ENCODE data around the gene NAT14. TPM values are rescaled to one million over a fixed set of nuclear protein-coding genes. Genes with fewer than 3 reads are reported as not detected.

Gene NAT14
- total and polyA plus RNA-seq, 4 experiments from 2014 or later, result 2.6 to 3.2 (median 2.9) TPM

- POLR2A ChIA-PET (ENCODE audit: partially characterized antibody), result no interaction called here
- Mint-ChIP-seq H3K9me3 (no peaks in the 10 kb centered on the region), H3K27ac (peak overlapping the region in 1 of 7 donors; percentile 74)
Measured at GRCh38 chr19:55525289-55526101, 40.5 kb downstream of the NAT14 start.

DNA sequence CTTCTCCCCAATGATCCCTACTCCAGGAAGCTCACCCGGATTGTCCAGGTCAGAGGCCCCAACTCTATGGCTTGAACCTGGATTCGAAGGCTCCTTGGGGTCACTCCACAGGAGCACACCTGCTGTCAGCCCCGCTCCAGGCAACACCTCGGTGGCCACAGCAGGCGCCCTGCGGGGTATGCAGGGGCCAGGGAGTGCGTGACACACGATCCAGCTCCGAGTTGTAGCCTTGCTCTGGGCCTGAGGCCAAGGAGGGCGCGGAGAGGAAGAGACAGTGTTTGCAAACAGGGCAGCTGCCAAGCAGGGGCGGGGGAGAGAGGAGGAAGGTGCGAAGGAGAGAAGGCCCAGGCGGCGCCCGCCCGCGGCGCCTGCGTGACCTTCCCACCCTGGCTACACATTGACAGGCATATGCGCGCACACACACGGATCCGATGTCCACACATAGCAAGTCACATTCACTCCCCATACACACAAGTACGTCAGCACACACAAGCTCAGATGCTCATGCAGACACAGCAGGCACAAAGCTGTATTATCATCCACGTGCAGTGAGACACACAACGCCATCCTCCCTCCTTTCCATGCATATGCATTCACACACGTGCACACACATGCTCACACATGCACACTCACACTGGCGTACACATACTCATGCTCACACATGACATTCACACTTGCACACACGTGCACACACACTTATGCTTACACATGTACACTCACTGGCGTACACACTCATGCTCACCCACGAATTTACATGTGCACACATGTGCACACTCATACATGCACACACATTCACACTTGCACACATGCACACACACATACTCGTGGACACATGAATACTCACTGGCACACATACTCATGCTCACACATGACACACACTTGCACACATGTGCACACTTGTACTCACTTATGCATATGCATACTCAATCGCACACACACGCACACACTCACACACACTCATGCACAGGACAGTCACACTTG, 41.5 kb downstream of the NAT14 start:
- Histone ChIP-seq H3K4me1 (ENCODE audit: insufficient read depth, low read length) (no peaks in the 10 kb centered on the region), H3K27me3 (ENCODE audit: insufficient read depth, low read length) (no peaks in the 10 kb centered on the region), H3K4me3 (ENCODE audit: low read length in 2 of 2) (no peak overlapping the region), H3K27ac (ENCODE audit: low read depth, low read length) (no peak overlapping the region), H3K36me3 (ENCODE audit: insufficient read depth, low read length) (no peaks in the 10 kb centered on the region), H3K9me3 (ENCODE audit: control insufficient read depth in 1 of 2, low read length in 2 of 2) (no peaks in the 10 kb centered on the region)
- no peak overlapping the region for H3K4me3 Mint-ChIP-seq
- H3K27ac Mint-ChIP-seq, result no peak overlapping the region
- POLR2A ChIA-PET (ENCODE audit: partially characterized antibody), result no interaction called here
- H3K27me3 Mint-ChIP-seq, result peaks cover 2 to 3% of the 10 kb centered on the region in 2 donors
- intact Hi-C loops (cut with micrococcal nuclease), result no loop called here
- CTCF ChIA-PET (ENCODE audit: partially characterized antibody), result no interaction called here
- H3K4me1 Mint-ChIP-seq, result no peaks in the 10 kb centered on the region
- no peaks in the 10 kb centered on the region for H3K36me3 Mint-ChIP-seq
- no peaks in the 10 kb centered on the region for H3K9me3 Mint-ChIP-seq
- no peak for DNase-seq

More at GRCh38 chr19:55525289-55526101, 40.5 kb downstream of the NAT14 start:
- peaks cover 2 to 3% of the 10 kb centered on the region in 2 donors for H3K27me3 Mint-ChIP-seq
- no peaks in the 10 kb centered on the region for H3K27me3 ChIP-seq (ENCODE audit: insufficient read depth, low read length)
- no peak for DNase-seq
- H3K4me1 Mint-ChIP-seq, result no peaks in the 10 kb centered on the region
- H3K9me3 ChIP-seq (ENCODE audit: control insufficient read depth in 1 of 2, low read length in 2 of 2), result no peaks in the 10 kb centered on the region
- intact Hi-C loops (cut with micrococcal nuclease), result no loop called here
- CTCF ChIA-PET (ENCODE audit: partially characterized antibody), result no interaction called here
- no peak overlapping the region for H3K4me3 ChIP-seq (ENCODE audit: low read length in 2 of 2)
- no peak overlapping the region for H3K27ac ChIP-seq (ENCODE audit: low read depth, low read length)
- H3K4me3 Mint-ChIP-seq, result no peak overlapping the region
- H3K4me1 ChIP-seq (ENCODE audit: insufficient read depth, low read length), result no peaks in the 10 kb centered on the region
- H3K36me3 Mint-ChIP-seq, result no peaks in the 10 kb centered on the region
- H3K36me3 ChIP-seq (ENCODE audit: insufficient read depth, low read length), result no peaks in the 10 kb centered on the region

GRCh38 chr19:55527197-55528029, 42.4 kb downstream of the NAT14 start:
- Histone ChIP-seq H3K4me1 (ENCODE audit: insufficient read depth, low read length) (no peaks in the 10 kb centered on the region), H3K27me3 (ENCODE audit: insufficient read depth, low read length) (no peaks in the 10 kb centered on the region), H3K9me3 (ENCODE audit: control insufficient read depth in 1 of 2, low read length in 2 of 2) (no peaks in the 10 kb centered on the region), H3K27ac (ENCODE audit: low read depth, low read length) (no peak overlapping the region), H3K36me3 (ENCODE audit: insufficient read depth, low read length) (no peaks in the 10 kb centered on the region), H3K4me3 (ENCODE audit: low read length in 2 of 2) (no peak overlapping the region)
- intact Hi-C loops (cut with micrococcal nuclease), result no loop called here
- ChIA-PET CTCF (ENCODE audit: partially characterized antibody) (no interaction called here), POLR2A (ENCODE audit: partially characterized antibody) (no interaction called here)
- Mint-ChIP-seq H3K27ac (no peak overlapping the region), H3K4me3 (no peak overlapping the region), H3K4me1 (no peaks in the 10 kb centered on the region), H3K9me3 (no peaks in the 10 kb centered on the region), H3K27me3 (peaks cover 0 to 3% of the 10 kb centered on the region in 2 donors), H3K36me3 (no peaks in the 10 kb centered on the region)
- DNase-seq, result no peak

DNA sequence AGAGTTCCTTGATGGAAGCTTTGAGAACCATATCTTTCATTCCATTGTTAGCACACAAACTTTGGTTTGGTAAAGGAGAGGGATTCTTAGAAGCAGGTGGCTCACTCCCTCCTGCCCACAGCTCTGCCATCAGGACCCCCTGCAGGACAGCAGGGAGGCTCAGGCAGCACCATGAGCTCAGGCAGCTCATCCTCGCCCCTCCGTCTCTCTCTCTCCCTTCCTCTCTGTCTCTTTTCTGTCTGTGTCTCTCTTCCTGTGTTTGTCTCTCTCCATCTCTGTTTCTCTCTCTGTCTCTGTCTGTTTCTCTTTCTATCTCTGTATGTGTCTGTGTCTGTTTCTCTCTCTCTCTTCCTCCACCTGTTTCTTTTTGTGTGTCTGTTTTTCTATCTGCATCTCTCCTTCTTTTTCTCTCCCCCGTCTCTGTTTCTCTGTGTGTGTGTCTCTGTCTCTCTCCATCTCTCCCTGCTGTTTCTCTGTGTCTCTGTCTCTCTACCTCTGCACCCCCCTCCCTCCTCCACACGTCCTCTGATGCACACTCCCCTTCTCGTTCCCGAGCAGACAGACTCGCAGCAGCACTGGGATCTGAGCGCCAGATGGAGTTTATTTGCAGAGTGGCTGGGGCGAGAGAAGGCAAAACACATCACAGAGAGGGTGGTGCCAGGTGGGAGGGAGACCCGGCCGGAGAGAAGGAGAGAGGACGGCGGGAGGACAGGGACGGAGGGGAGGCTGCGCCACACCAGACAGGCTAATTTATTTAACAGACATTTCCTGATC, 43.2 kb downstream of the NAT14 start:
- Mint-ChIP-seq H3K4me3 (no peak overlapping the region), H3K27me3 (peaks cover 2 to 3% of the 10 kb centered on the region in 2 donors), H3K4me1 (no peaks in the 10 kb centered on the region), H3K9me3 (no peaks in the 10 kb centered on the region), H3K27ac (no peak overlapping the region), H3K36me3 (no peaks in the 10 kb centered on the region)
- H3K9me3 ChIP-seq (ENCODE audit: control insufficient read depth in 1 of 2, low read length in 2 of 2), result no peaks in the 10 kb centered on the region
- no peak for DNase-seq
- H3K36me3 ChIP-seq (ENCODE audit: insufficient read depth, low read length), result no peaks in the 10 kb centered on the region
- POLR2A ChIA-PET (ENCODE audit: partially characterized antibody), result no interaction called here
- no peaks in the 10 kb centered on the region for H3K27me3 ChIP-seq (ENCODE audit: insufficient read depth, low read length)
- H3K27ac ChIP-seq (ENCODE audit: low read depth, low read length), result no peak overlapping the region
- no peaks in the 10 kb centered on the region for H3K4me1 ChIP-seq (ENCODE audit: insufficient read depth, low read length)
- no peak overlapping the region for H3K4me3 ChIP-seq (ENCODE audit: low read length in 2 of 2)
- CTCF ChIA-PET (ENCODE audit: partially characterized antibody), result no interaction called here
- intact Hi-C loops (cut with micrococcal nuclease), result no loop called here

DNA sequence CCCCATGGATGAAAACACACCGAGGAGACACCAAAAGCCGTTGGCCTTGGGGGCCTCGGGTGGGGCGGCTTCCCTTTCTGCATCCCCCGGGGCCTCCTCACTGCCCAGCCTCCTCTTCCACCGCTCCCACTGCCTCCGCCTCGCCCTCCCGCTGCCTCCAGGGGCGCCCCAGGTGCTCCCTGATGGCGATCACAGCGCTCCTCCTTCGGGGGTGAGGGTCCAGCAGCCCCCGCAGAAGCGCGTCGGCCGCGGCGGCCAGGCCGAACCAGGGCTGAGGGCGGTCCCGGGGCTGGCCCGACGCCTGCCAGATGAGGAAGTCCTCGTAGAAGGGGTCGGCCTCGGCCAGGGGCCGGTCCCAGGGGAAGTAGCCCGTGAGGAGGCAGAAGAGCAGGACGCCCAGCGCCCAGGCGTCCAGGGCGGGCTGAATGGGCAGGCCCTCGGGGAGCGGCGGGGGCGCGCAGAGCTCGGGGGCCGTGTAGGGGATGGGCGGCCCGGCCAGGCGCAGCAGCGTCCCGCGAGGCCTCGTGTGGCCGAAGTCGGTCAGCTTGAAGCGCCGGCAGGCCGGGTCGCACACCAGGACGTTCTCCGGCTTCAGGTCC, 44.7 kb downstream of the NAT14 start:
- ChIA-PET CTCF (ENCODE audit: partially characterized antibody) (no interaction called here), POLR2A (ENCODE audit: partially characterized antibody) (no interaction called here)
- Histone ChIP-seq H3K27ac (ENCODE audit: low read depth, low read length) (no peak overlapping the region), H3K4me3 (ENCODE audit: low read length in 2 of 2) (no peak overlapping the region), H3K4me1 (ENCODE audit: insufficient read depth, low read length) (no peaks in the 10 kb centered on the region), H3K36me3 (ENCODE audit: insufficient read depth, low read length) (no peaks in the 10 kb centered on the region), H3K27me3 (ENCODE audit: insufficient read depth, low read length) (no peaks in the 10 kb centered on the region), H3K9me3 (ENCODE audit: control insufficient read depth in 1 of 2, low read length in 2 of 2) (no peaks in the 10 kb centered on the region)
- H3K4me3 Mint-ChIP-seq, result no peak overlapping the region
- H3K36me3 Mint-ChIP-seq, result no peaks in the 10 kb centered on the region
- no peak overlapping the region for H3K27ac Mint-ChIP-seq
- no peaks in the 10 kb centered on the region for H3K4me1 Mint-ChIP-seq
- H3K9me3 Mint-ChIP-seq, result no peaks in the 10 kb centered on the region
- H3K27me3 Mint-ChIP-seq, result peaks cover 2 to 5% of the 10 kb centered on the region in 2 donors
- intact Hi-C loops (cut with micrococcal nuclease), result no loop called here
- no peak for DNase-seq

- H3K9me3 ChIP-seq (ENCODE audit: control insufficient read depth in 1 of 2, low read length in 2 of 2), result no peaks in the 10 kb centered on the region
- ChIA-PET CTCF (ENCODE audit: partially characterized antibody) (no interaction called here), POLR2A (ENCODE audit: partially characterized antibody) (no interaction called here)
- no peak for DNase-seq
- no peaks in the 10 kb centered on the region for H3K36me3 ChIP-seq (ENCODE audit: insufficient read depth, low read length)
- H3K4me3 Mint-ChIP-seq, result no peak overlapping the region
- peaks cover 2 to 4% of the 10 kb centered on the region in 2 donors for H3K27me3 Mint-ChIP-seq
- H3K27me3 ChIP-seq (ENCODE audit: insufficient read depth, low read length), result no peaks in the 10 kb centered on the region
- H3K27ac ChIP-seq (ENCODE audit: low read depth, low read length), result no peak overlapping the region
- H3K36me3 Mint-ChIP-seq, result no peaks in the 10 kb centered on the region
- no peak overlapping the region for H3K4me3 ChIP-seq (ENCODE audit: low read length in 2 of 2)
- no peaks in the 10 kb centered on the region for H3K4me1 Mint-ChIP-seq
- intact Hi-C loops (cut with micrococcal nuclease), result no loop called here
- H3K4me1 ChIP-seq (ENCODE audit: insufficient read depth, low read length), result no peaks in the 10 kb centered on the region
- no peaks in the 10 kb centered on the region for H3K9me3 Mint-ChIP-seq
- no peak overlapping the region for H3K27ac Mint-ChIP-seq
Measured at GRCh38 chr19:55530996-55531395, 46.0 kb downstream of the NAT14 start.
